NB4 (cell line): ENCODE results near the gene TCEAL4.

ENCODE experiments used
- DNase-seq: peaks from one replicate; pipeline ENCODE4 v3.0.0; 2010; ENCODE audit warnings: low read depth
- H3K4me3 ChIP-seq: one replicate; pipeline ENCODE4 v1.5.1; 2011; ENCODE audit warnings: mild to moderate bottlenecking, low read depth, low read length, moderate library complexity
- MYC ChIP-seq: IDR thresholded peaks from 2 replicates; pipeline ENCODE4 v1.6.1; 2011; ENCODE audit warnings: low read depth, low read length
- POLR2A ChIP-seq: IDR thresholded peaks from 2 replicates; pipeline ENCODE4 v1.6.1; 2011; ENCODE audit warnings: mild to moderate bottlenecking; ENCODE audit not compliant: insufficient read length; ENCODE audit errors: extremely low read depth
- TF ChIP-seq, protein P1 (sequence below): IDR thresholded peaks from one replicate; pipeline ENCODE4 v1.5.1; 2012; ENCODE audit warnings: low read depth, low read length
- TF ChIP-seq, protein P2 (sequence below): IDR thresholded peaks from 2 replicates; pipeline ENCODE4 v1.6.1; 2011; ENCODE audit warnings: low read depth, low read length

TCEAL4 gene

DNA sequence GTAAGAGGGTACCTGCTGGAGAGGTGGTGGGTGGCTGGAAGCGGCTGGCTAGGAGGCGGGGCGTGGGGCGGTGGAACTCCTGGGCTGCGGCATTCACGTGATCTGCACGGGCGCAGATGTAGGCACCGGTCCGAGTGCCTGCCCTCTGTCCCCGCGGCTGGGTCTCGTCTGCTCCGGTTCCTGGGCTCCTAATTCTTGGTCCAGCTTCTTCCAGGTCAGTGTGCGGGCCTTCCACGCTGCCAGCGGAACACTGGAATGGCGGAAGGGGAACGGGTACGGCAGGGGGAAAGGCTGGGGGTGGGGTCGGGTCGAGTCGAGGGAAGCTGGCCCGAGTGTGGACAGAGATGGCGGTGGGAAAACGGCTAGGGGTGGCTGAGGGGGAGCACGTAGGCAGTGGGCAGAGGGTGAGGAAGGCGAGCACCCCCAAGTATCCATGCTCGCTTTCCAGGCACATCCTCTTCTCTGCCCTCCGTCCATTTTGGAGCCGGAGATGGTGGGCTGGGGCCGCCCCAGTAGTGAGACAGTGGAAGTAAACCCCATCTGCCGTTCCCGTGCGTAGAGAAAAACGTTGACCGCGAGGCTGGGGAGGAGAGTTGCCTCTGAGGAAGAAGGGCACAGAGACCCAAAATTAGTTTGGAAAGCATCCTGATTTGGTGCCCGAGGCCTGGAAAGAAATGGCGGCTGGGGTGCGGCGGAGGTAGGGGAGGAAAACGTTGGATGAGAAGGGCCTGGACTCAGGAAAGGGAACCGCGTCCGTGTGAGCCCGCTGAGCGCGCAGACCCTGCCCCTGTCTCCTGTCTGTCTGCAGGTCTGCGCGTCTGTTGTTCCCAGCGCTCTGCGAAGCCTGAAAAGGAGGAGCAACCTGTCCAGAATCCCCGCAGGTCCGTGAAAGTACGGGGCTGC is at the start of gene TCEAL4:
TSS of gene TCEAL4 (plus strand) at position 105 of the 903 bp plus-strand sequence. CDS start 1,161 bp downstream, outside the sequence.
- DNase-seq: no peak
- H3K4me3 ChIP-seq: no peak within 1 kb of the TSS
- TF ChIP-seq, protein P1, sequence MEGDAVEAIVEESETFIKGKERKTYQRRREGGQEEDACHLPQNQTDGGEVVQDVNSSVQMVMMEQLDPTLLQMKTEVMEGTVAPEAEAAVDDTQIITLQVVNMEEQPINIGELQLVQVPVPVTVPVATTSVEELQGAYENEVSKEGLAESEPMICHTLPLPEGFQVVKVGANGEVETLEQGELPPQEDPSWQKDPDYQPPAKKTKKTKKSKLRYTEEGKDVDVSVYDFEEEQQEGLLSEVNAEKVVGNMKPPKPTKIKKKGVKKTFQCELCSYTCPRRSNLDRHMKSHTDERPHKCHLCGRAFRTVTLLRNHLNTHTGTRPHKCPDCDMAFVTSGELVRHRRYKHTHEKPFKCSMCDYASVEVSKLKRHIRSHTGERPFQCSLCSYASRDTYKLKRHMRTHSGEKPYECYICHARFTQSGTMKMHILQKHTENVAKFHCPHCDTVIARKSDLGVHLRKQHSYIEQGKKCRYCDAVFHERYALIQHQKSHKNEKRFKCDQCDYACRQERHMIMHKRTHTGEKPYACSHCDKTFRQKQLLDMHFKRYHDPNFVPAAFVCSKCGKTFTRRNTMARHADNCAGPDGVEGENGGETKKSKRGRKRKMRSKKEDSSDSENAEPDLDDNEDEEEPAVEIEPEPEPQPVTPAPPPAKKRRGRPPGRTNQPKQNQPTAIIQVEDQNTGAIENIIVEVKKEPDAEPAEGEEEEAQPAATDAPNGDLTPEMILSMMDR: no peak
- no peak for TF ChIP-seq POLR2A
- TF ChIP-seq, protein P2, sequence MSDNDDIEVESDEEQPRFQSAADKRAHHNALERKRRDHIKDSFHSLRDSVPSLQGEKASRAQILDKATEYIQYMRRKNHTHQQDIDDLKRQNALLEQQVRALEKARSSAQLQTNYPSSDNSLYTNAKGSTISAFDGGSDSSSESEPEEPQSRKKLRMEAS: no peak
- TF ChIP-seq MYC: no peak

DNA sequence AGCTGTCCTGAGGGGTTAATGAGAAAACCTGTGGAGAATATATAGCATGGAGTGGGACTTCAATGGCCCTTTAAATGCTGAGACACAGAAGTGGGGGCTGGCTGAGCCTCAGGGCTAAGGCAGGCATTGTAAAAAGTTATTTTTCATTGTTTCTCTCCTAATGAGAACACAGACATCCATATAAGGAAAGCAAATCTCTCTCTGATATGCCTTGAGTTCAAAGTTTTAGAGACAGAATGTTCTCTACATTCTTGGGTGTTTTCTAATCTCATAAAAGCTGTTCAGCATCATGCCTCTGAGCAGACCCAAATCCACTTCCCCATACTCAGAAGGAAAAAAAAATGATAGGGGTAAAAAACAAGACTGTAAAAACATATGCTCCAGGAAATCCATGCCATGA is 49.2 kb upstream of the TCEAL4 start:
- H3K4me3 ChIP-seq: no peak overlapping the region
- DNase-seq: no peak
- TF ChIP-seq POLR2A (no peak), MYC (no peak)
- TF ChIP-seq, protein P2: no peak
- TF ChIP-seq, protein P1: no peak

DNA sequence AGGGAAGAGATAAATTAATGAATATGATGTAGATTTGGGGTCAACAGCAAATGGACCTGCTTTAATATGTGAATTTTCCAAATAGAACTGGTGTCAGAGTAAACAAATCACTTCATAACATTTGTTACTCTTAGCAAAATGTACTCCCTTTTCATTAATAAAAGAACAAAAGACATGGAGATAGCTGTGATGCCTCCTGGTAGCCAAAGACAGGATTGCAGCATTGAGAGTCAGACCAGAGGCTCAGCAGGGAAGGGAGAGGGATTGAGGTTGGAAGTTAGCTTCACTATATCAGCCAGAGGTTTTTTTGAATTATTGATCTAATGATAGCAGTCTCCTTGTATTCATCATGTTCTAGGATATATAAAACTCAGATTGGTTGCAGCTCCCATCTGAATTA is 48.6 kb upstream of the TCEAL4 start:
- TF ChIP-seq, protein P1: no peak
- TF ChIP-seq MYC (no peak), POLR2A (no peak)
- TF ChIP-seq, protein P2: no peak
- DNase-seq: no peak
- H3K4me3 ChIP-seq: no peak overlapping the region

DNA sequence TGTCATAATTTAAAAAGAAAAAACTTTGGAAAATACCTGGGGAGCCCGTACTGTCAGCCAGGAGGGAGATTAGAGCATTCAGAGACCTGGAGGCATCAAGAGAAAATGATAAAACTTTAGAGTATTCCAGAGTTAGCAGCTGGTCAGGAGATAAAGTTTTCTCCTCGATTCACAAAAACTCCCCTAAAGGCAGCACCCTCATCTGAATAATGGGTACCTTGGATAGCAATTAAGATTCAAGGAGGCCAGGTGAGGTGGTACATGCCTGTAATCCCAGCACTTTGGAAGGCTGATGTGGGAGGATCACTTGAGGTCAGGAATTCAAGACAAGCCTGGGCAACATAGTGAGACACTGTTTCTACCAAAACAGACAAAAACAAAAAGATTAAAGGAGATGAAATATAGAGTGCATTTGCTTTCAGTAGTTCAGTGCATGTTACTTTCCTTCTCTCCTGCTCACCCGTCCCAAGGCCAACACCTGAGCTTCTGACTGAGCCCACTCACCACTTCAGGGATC is 47.4 kb upstream of the TCEAL4 start:
- H3K4me3 ChIP-seq: no peak overlapping the region
- TF ChIP-seq, protein P1: no peak
- TF ChIP-seq, protein P2: no peak
- TF ChIP-seq POLR2A: no peak
- DNase-seq: no peak

DNA sequence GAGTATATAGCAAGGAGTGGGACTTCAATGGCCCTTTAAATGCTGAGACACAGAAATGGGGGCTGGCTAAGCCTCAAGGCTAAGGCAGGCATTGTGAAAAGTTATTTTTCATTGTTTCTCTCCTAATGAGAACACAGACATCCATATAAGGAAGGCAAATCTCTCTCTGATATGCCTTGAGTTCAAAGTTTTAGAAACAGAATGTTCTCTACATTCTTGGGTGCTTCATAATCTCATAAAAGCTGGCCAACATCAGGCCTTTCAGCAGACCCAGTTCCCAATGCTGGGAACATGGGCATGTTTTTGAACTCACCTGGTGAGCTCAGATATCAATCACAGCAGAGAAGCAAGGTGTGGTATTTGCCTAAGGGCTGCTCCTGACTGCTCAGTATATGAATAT is 46.6 kb upstream of the TCEAL4 start:
- TF ChIP-seq, protein P2: no peak
- TF ChIP-seq POLR2A (no peak), MYC (no peak)
- TF ChIP-seq, protein P1: no peak
- no peak for DNase-seq
- H3K4me3 ChIP-seq: no peak overlapping the region
